HepG2 (cell line): Measurements from ENCODE around the gene ZNF280A. TPM values are rescaled to one million over a fixed set of nuclear protein-coding genes. Genes with fewer than 3 reads are reported as not detected.

ENCODE experiments used
- BRD4 ChIP-seq: sonication (generic); formaldehyde crosslinking; IDR thresholded peaks from 2 replicates; pipeline ENCODE4 v1.4.0; 2020; ENCODE audit warnings: missing genetic modification reagents
- DMAP1 ChIP-seq: IDR thresholded peaks from 2 replicates; pipeline ENCODE4 v1.6.1; 2016
- HES4 ChIP-seq: sonication (generic); formaldehyde crosslinking; IDR thresholded peaks from 2 replicates; pipeline ENCODE4 v1.9.0; 2021; ENCODE audit warnings: mild to moderate bottlenecking, missing genetic modification reagents, borderline replicate concordance
- KLF9 ChIP-seq: IDR thresholded peaks from 2 replicates; pipeline ENCODE4 v1.6.1; 2016; ENCODE audit warnings: low read depth
- NRL ChIP-seq: sonication (generic); formaldehyde crosslinking; IDR thresholded peaks from 2 replicates; pipeline ENCODE4 v1.5.0; 2020; ENCODE audit warnings: missing genetic modification reagents, mild to moderate bottlenecking, moderate library complexity, borderline replicate concordance
- SMAD1 ChIP-seq: sonication (generic); formaldehyde crosslinking; IDR thresholded peaks from 2 replicates; pipeline ENCODE4 v1.4.0; 2020; ENCODE audit warnings: missing genetic modification reagents, low read depth, mild to moderate bottlenecking, borderline replicate concordance
- SNRNP70 ChIP-seq: fragments of 200-400 bp; formaldehyde crosslinking; IDR thresholded peaks from 2 replicates; pipeline ENCODE4 v1.6.1; 2017; ENCODE audit warnings: mild to moderate bottlenecking, low read depth, low read length, moderate library complexity
- STAT6 ChIP-seq: sonication (generic); formaldehyde crosslinking; IDR thresholded peaks from 2 replicates; pipeline ENCODE4 v1.4.0; 2020; ENCODE audit warnings: missing genetic modification reagents, mild to moderate bottlenecking, borderline replicate concordance
- YEATS2 ChIP-seq: sonication (generic); formaldehyde crosslinking; IDR thresholded peaks from 2 replicates; pipeline ENCODE4 v1.4.0; 2020; ENCODE audit warnings: missing genetic modification reagents, borderline replicate concordance
- ZBTB49 ChIP-seq: sonication (generic); formaldehyde crosslinking; IDR thresholded peaks from 2 replicates; pipeline ENCODE4 v1.4.0; 2020; ENCODE audit warnings: missing genetic modification reagents, borderline replicate concordance
- ZBTB7B ChIP-seq: sonication (generic); formaldehyde crosslinking; IDR thresholded peaks from 2 replicates; pipeline ENCODE4 v1.4.0; 2020; ENCODE audit warnings: missing genetic modification reagents
- ZKSCAN8 ChIP-seq: IDR thresholded peaks from 2 replicates; pipeline ENCODE4 v1.6.1; 2016; ENCODE audit warnings: borderline replicate concordance, missing genetic modification reagents, missing compliant biosample characterization
- ZNF12 ChIP-seq: sonication (generic); formaldehyde crosslinking; IDR thresholded peaks from 2 replicates; pipeline ENCODE4 v1.5.0; 2020; ENCODE audit warnings: missing genetic modification reagents
- ZNF232 ChIP-seq: sonication (generic); formaldehyde crosslinking; IDR thresholded peaks from 2 replicates; pipeline ENCODE4 v1.4.0; 2020; ENCODE audit warnings: missing genetic modification reagents, borderline replicate concordance
- ZNF253 ChIP-seq: sonication (generic); formaldehyde crosslinking; IDR thresholded peaks from 2 replicates; pipeline ENCODE4 v1.8.0; 2022; ENCODE audit warnings: mild to moderate bottlenecking, missing genetic modification reagents, borderline replicate concordance
- ZNF446 ChIP-seq: sonication (generic); formaldehyde crosslinking; IDR thresholded peaks from 2 replicates; pipeline ENCODE4 v1.5.0; 2020; ENCODE audit warnings: mild to moderate bottlenecking, missing genetic modification reagents
- ZNF530 ChIP-seq: sonication (generic); formaldehyde crosslinking; IDR thresholded peaks from 2 replicates; pipeline ENCODE4 v1.5.0; 2020; ENCODE audit warnings: low read depth, mild to moderate bottlenecking, missing genetic modification reagents
- ZNF564 ChIP-seq: sonication (generic); formaldehyde crosslinking; IDR thresholded peaks from 2 replicates; pipeline ENCODE4 v1.8.1; 2023; ENCODE audit warnings: mild to moderate bottlenecking, missing genetic modification reagents
- ZNF629 ChIP-seq: sonication (generic); formaldehyde crosslinking; conservative IDR thresholded peaks from 2 replicates; pipeline ENCODE4 v1.5.0; 2020; ENCODE audit warnings: missing genetic modification reagents
- ZNF674 ChIP-seq: sonication (generic); formaldehyde crosslinking; IDR thresholded peaks from 2 replicates; pipeline ENCODE4 v1.5.0; 2020; ENCODE audit warnings: low read depth, mild to moderate bottlenecking, missing genetic modification reagents
- ZNF678 ChIP-seq: sonication (generic); formaldehyde crosslinking; IDR thresholded peaks from 2 replicates; pipeline ENCODE4 v1.4.0; 2020; ENCODE audit warnings: mild to moderate bottlenecking, missing genetic modification reagents
- ZNF749 ChIP-seq: sonication (generic); formaldehyde crosslinking; IDR thresholded peaks from 2 replicates; pipeline ENCODE4 v1.8.0; 2022; ENCODE audit warnings: mild to moderate bottlenecking, missing genetic modification reagents, moderate library complexity, borderline replicate concordance
- ZSCAN30 ChIP-seq: sonication (generic); formaldehyde crosslinking; IDR thresholded peaks from 2 replicates; pipeline ENCODE4 v1.5.0; 2020; ENCODE audit warnings: mild to moderate bottlenecking, missing genetic modification reagents
- ZSCAN5A ChIP-seq: sonication (generic); formaldehyde crosslinking; IDR thresholded peaks from 2 replicates; pipeline ENCODE4 v1.8.0; 2022; ENCODE audit warnings: mild to moderate bottlenecking, missing genetic modification reagents, borderline replicate concordance
- polyA plus RNA-seq, 8 experiments: library from polyadenylated mRNA; depleted of rRNA in 3 of 8; stranded (reverse) in 7 of 8; unstranded in 1 of 8; fragments of >200 nt; fragmentation: Illumina TruSeq in 4 of 8; extraction: Trizol in 4 of 8; gene quantifications; 2 replicates each; pipeline versions ENCODE4 v1.2.1 to v1.2.3, GENCODE V29; 2011 to 2016; ENCODE audit warnings: low read depth in 4 of 8, missing spikeins in 1 of 8, mixed read lengths in 1 of 8; ENCODE audit not compliant: insufficient read depth in 1 of 8
- total RNA-seq, 5 experiments: library from RNA; depleted of rRNA; stranded (reverse); fragments of >200 nt; fragmentation: Illumina TruSeq; extraction: Trizol; gene quantifications; 2 replicates each; pipeline ENCODE4 v1.2.3, GENCODE V29; 2016; ENCODE audit warnings: low read depth in 1 of 5

ZNF280A gene
- total and polyA plus RNA-seq, 2 of the 13 experiments (the other 11 are each of a cell fraction or from before 2014, with no cell fraction given): 1.4 to 2.9 TPM

- no peak; the same call in 1 of the 2 replicates for TF ChIP-seq SMAD1 (CRISPR knock-in tag)
- TF ChIP-seq STAT6 (CRISPR knock-in tag): no peak
- no peak for TF ChIP-seq ZNF12 (CRISPR knock-in tag)
- TF ChIP-seq KLF9 (CRISPR knock-in tag): 0 out of 2 replicates have a peak, but pooled peaks have one; percentile 38
- peak; percentile 76 for TF ChIP-seq YEATS2
- no peak; the same call in 1 of the 2 replicates for TF ChIP-seq HES4
- TF ChIP-seq ZNF253: no peak
- TF ChIP-seq ZBTB7B (CRISPR knock-in tag): no peak
- no peak for TF ChIP-seq ZNF674 (CRISPR knock-in tag)
- no peak for TF ChIP-seq NRL
- peak; percentile 51; the same call in 1 of the 2 replicates for TF ChIP-seq DMAP1 (CRISPR knock-in tag)
- TF ChIP-seq BRD4 (CRISPR knock-in tag): no peak
- no peak for TF ChIP-seq ZNF232 (CRISPR knock-in tag)
- no peak for TF ChIP-seq ZNF530 (CRISPR knock-in tag)
- no peak for TF ChIP-seq SNRNP70
- TF ChIP-seq ZNF749 (CRISPR knock-in tag): peak; percentile 58; the same call in 1 of the 2 replicates
- peak; percentile 89; the same call in 1 of the 2 replicates for TF ChIP-seq ZSCAN5A (CRISPR knock-in tag)
- TF ChIP-seq ZNF564 (CRISPR knock-in tag): no peak; the same call in 1 of the 2 replicates
- no peak for TF ChIP-seq ZNF446 (CRISPR knock-in tag)
- TF ChIP-seq ZNF629 (CRISPR knock-in tag): no peak
- TF ChIP-seq ZNF678: no peak
- TF ChIP-seq ZKSCAN8: no peak
- TF ChIP-seq ZBTB49 (CRISPR knock-in tag): no peak
- TF ChIP-seq ZSCAN30 (CRISPR knock-in tag): no peak
Observed at GRCh38 chr22:22508274-22509176, 11.5 kb downstream of the ZNF280A start, which contains the start of gene ZNF280B (continued).
